ENCODE results near the gene FBF1. TPM values are rescaled to one million over a fixed set of nuclear protein-coding genes. Genes with fewer than 3 reads are reported as not detected.

FBF1 gene
- total and polyA plus RNA-seq, 2 of the 4 experiments (the other 2 are of a cell fraction): 4.5 to 8.0 TPM

GRCh38 chr17:75875940-75876189, 65.0 kb downstream of the FBF1 start:
- H3K36me3 ChIP-seq (ENCODE audit: control insufficient read depth, insufficient read depth, low read length): peaks cover 6% of the 10 kb centered on the region; the same call in 1 of the 2 replicates
- H2BK120ac ChIP-seq (ENCODE audit: low read depth, low read length): no peak overlapping the region
- no peak overlapping the region for H3K27ac ChIP-seq (ENCODE audit: insufficient read depth, low read length)
- ATAC-seq (ENCODE audit: low read depth): no peak
- no peak overlapping the region for H2BK20ac ChIP-seq (ENCODE audit: low read depth, low read length)
- H2BK15ac ChIP-seq (ENCODE audit: low read depth, low read length): no peak overlapping the region
- no peak overlapping the region for H3K18ac ChIP-seq (ENCODE audit: low read depth, low read length)
- dilution Hi-C loops (cut with HindIII; ENCODE audit: low sequenced_read_pairs, unreplicated experiment) (no loop called here), in situ Hi-C loops (cut with MboI; ENCODE audit: low sequenced_read_pairs) (no loop called here), intact Hi-C loops (cut with micrococcal nuclease) (loop anchor here (10.0 kb wide), 1 partner anchor 91 kb away; the partner anchor contains the start of gene UNK)
- H4K20me1 ChIP-seq (ENCODE audit: insufficient read depth, low read length): peaks cover 10% of the 10 kb centered on the region; the same call in 1 of the 2 replicates
- no CpG with 5 or more reads among the region's 5 CpGs for WGBS, 2 experiments (ENCODE audit: extremely low coverage in 2 of 2, insufficient read length in 1 of 2)
- H3K9me3 ChIP-seq (ENCODE audit: control insufficient read depth, insufficient read depth, low read length): no peaks in the 10 kb centered on the region
- H3K27me3 ChIP-seq (ENCODE audit: control insufficient read depth, insufficient read depth, low read length): peaks cover 3% of the 10 kb centered on the region
- H3K4me1 ChIP-seq (ENCODE audit: control insufficient read depth, insufficient read depth, low read length): peaks cover 26% of the 10 kb centered on the region
- peaks cover 0 to 32% of the 10 kb centered on the region in 2 experiments; a peak in 3 of 4 replicates for H3K79me1 ChIP-seq (ENCODE audit: low read depth in 1 of 2, low read length in 2 of 2)
- TF ChIP-seq RFX5 (IDR thresholded peaks at IDR 0.05; ENCODE audit: low read depth, low read length): no peak
- no peak for TF ChIP-seq BHLHE40 (IDR thresholded peaks at IDR 0.05; ENCODE audit: low read depth, low read length)
- no peak for TF ChIP-seq RCOR1 (IDR thresholded peaks at IDR 0.05; ENCODE audit: insufficient replicate concordance, low read length)
- no peak for TF ChIP-seq FOS (IDR thresholded peaks at IDR 0.05; ENCODE audit: low read depth, low read length)
- TF ChIP-seq SMC3 (IDR thresholded peaks at IDR 0.05; ENCODE audit: low read depth, low read length): no peak
- no peak for TF ChIP-seq MAFK (IDR thresholded peaks at IDR 0.05; ENCODE audit: low read depth, low read length)
- TF ChIP-seq CEBPB (IDR thresholded peaks at IDR 0.05; ENCODE audit: low read depth, low read length): no peak
- no peak for TF ChIP-seq CHD1 (IDR thresholded peaks at IDR 0.05; ENCODE audit: low read depth, low read length)
- no peak for TF ChIP-seq RAD21 (IDR thresholded peaks at IDR 0.05; ENCODE audit: low read length)
- no peak for TF ChIP-seq MXI1 (IDR thresholded peaks at IDR 0.05; ENCODE audit: borderline replicate concordance, low read depth, low read length)
- TF ChIP-seq ELK1 (IDR thresholded peaks at IDR 0.05; ENCODE audit: borderline replicate concordance, low read depth, low read length): no peak
- TF ChIP-seq USF2 (IDR thresholded peaks at IDR 0.05; ENCODE audit: low read depth, low read length): no peak
- CTCF ChIA-PET: interaction anchor here (1.5 kb wide), 1 partner anchor 20 kb away, joined by 9 read pairs; the partner anchor contains the start of gene WBP2
- H4K91ac ChIP-seq (ENCODE audit: insufficient read depth, low read depth, low read length): no peak overlapping the region
- peak overlapping the region; percentile 98; the same call in 1 of the 2 replicates for H2AK5ac ChIP-seq (ENCODE audit: low read depth, low read length)
- H3K14ac ChIP-seq (replicated peaks; ENCODE audit: low read depth, low read length): no peak overlapping the region
- no peak overlapping the region for H2AFZ ChIP-seq (replicated peaks; ENCODE audit: low read length, poor library complexity)
- BruUV-seq (replicated peaks): no TSS peak
- no peak overlapping the region for H2AK9ac ChIP-seq (replicated peaks; ENCODE audit: low read depth, low read length, poor library complexity)
- no peak overlapping the region for H2BK5ac ChIP-seq (ENCODE audit: low read depth, low read length, poor library complexity, severe bottlenecking)
- DNase-seq: no peak
- peaks cover 3% of the 10 kb centered on the region for H3K9me1 ChIP-seq (ENCODE audit: insufficient read depth, low read length)
- H4K5ac ChIP-seq (ENCODE audit: low read depth, low read length): no peak overlapping the region
- no peak overlapping the region; a peak in 1 of 4 replicates for H4K8ac ChIP-seq (ENCODE audit: low read depth in 2 of 2, low read length in 2 of 2)
- no peak overlapping the region; the same call in 1 of the 2 replicates for H3K4me2 ChIP-seq (ENCODE audit: low read depth, low read length)
- H3K23ac ChIP-seq (ENCODE audit: low read depth, low read length): no peak overlapping the region
- POLR2A ChIA-PET (ENCODE audit: unreplicated experiment): interaction anchor here (0.6 kb wide), 1 partner anchor 18 kb away, joined by 4 read pairs; no protein-coding TSS in a partner anchor
- no peak overlapping the region for H3K56ac ChIP-seq (ENCODE audit: extremely low read depth, insufficient read depth, low read length)
- H3K4me3 ChIP-seq (ENCODE audit: insufficient read depth, low read depth, low read length): no peak overlapping the region
- no peak overlapping the region for H3K9ac ChIP-seq (ENCODE audit: low read depth, low read length)
- no peak overlapping the region for H3K4ac ChIP-seq (ENCODE audit: low read depth, low read length)
